Large intestine (tissue), 3 donors: Measurements from ENCODE around the gene CFD. TPM values are rescaled to one million over a fixed set of nuclear protein-coding genes. Genes with fewer than 3 reads are reported as not detected.
A peak's percentile ranks its signal among the peaks of the same experiment; 100 is the strongest.
"Not testable (repeated sequence)": the region's sequence is repeated elsewhere in the genome, so short reads cannot be mapped to it uniquely, and the experiment has no call there.

ENCODE experiments used
- DNase-seq, 2 donors: peaks; one replicate each; pipeline versions ENCODE4 v3.0.0 to v3.0.0-alpha.2; 2013
- H3K27ac ChIP-seq: one replicate; pipeline ENCODE4 v1.5.1; 2013; ENCODE audit warnings: low read length
- H3K27me3 ChIP-seq: 2 replicates; pipeline ENCODE4 v1.6.1; 2013; ENCODE audit warnings: low read length; ENCODE audit not compliant: control insufficient read depth, insufficient read depth
- H3K36me3 ChIP-seq: 2 replicates; pipeline ENCODE4 v1.6.1; 2013; ENCODE audit warnings: low read length; ENCODE audit not compliant: control insufficient read depth, insufficient read depth
- H3K4me1 ChIP-seq: one replicate; pipeline ENCODE4 v1.6.1; 2013; ENCODE audit warnings: low read length; ENCODE audit not compliant: control insufficient read depth, insufficient read depth
- H3K4me3 ChIP-seq: one replicate; pipeline ENCODE4 v1.5.1; 2013; ENCODE audit warnings: low read length
- H3K9me3 ChIP-seq: one replicate; pipeline ENCODE4 v1.6.1; 2013; ENCODE audit warnings: mild to moderate bottlenecking, low read depth, low read length, moderate library complexity; ENCODE audit not compliant: control insufficient read depth
- WGBS: methylation state at CpG from one replicate; pipeline ENCODE4 v1.1.5; 2013; ENCODE audit warnings: low lambda C conversion rate; ENCODE audit not compliant: insufficient coverage; 5-methylcytosine and 5-hydroxymethylcytosine counted together
- polyA plus RNA-seq: library from polyadenylated mRNA; unstranded; fragments of 120-200 nt; gene quantifications from one replicate; pipeline ENCODE4 v1.2.1, GENCODE V29; 2013

Gene CFD
- polyA plus RNA-seq, 1 donor, result 6.1 TPM

GRCh38 chr19:891421-892200, 32.1 kb downstream of the CFD start:
- peaks cover 11% of the 10 kb centered on the region for H3K4me1 ChIP-seq
- not testable (repeated sequence) for H3K27me3 ChIP-seq, H3K9me3 ChIP-seq
- H3K4me3 ChIP-seq, result peak overlapping the region; percentile 88
- WGBS, result no CpG with 5 or more reads among the region's 50 CpGs
- DNase-seq, result peak in 1 of 2 donors; percentile 45
- H3K27ac ChIP-seq, result peak overlapping the region; percentile 77
- H3K36me3 ChIP-seq, result peaks cover 28% of the 10 kb centered on the region

GRCh38 chr19:892243-892893, 32.9 kb downstream of the CFD start:
- Histone ChIP-seq H3K36me3 (peaks cover 34% of the 10 kb centered on the region), H3K9me3 (no peaks in the 10 kb centered on the region), H3K27ac (peak overlapping the region; percentile 77), H3K4me3 (peak overlapping the region; percentile 88), H3K27me3 (no peaks in the 10 kb centered on the region), H3K4me1 (peaks cover 11% of the 10 kb centered on the region)
- DNase-seq, result no peak
- no CpG with 5 or more reads among the region's 27 CpGs for WGBS

GRCh38 chr19:892894-893689, 33.6 kb downstream of the CFD start, which contains the start of the genes MED16 and RNU6-9:
TSS of gene MED16 (minus strand) at chr19:893187. CDS start at chr19:891131, 2,056 bp downstream.
TSS of gene RNU6-9 (plus strand) at chr19:893484.
- no CpG with 5 or more reads among the region's 69 CpGs for WGBS
- Histone ChIP-seq H3K27ac (peak within 1 kb of the TSS; percentile 77), H3K27me3 (no peaks in the 10 kb centered on the region), H3K4me3 (peak within 1 kb of the TSS; percentile 88), H3K9me3 (no peaks in the 10 kb centered on the region), H3K36me3 (peaks cover 31% of the 10 kb centered on the region), H3K4me1 (peaks cover 11% of the 10 kb centered on the region)
- DNase-seq, result peak; percentile 94 to 95

- H3K36me3 ChIP-seq, result peaks cover 27% of the 10 kb centered on the region
- no peak overlapping the region for H3K27ac ChIP-seq
- H3K9me3 ChIP-seq, result peaks cover 4% of the 10 kb centered on the region
- H3K27me3 ChIP-seq, result no peaks in the 10 kb centered on the region
- DNase-seq, result no peak
- no CpG with 5 or more reads among the region's 10 CpGs for WGBS
- no peak overlapping the region for H3K4me3 ChIP-seq
- peaks cover 5% of the 10 kb centered on the region for H3K4me1 ChIP-seq
These were observed 37.0 kb downstream of the CFD start for GRCh38 chr19:896434-896833.

GRCh38 chr19:896999-897398, 37.5 kb downstream of the CFD start:
- peaks cover 32% of the 10 kb centered on the region for H3K36me3 ChIP-seq
- H3K4me1 ChIP-seq, result peaks cover 2% of the 10 kb centered on the region
- peaks cover 4% of the 10 kb centered on the region for H3K9me3 ChIP-seq
- no peak overlapping the region for H3K27ac ChIP-seq
- no peak for DNase-seq
- H3K4me3 ChIP-seq, result no peak overlapping the region
- H3K27me3 ChIP-seq, result no peaks in the 10 kb centered on the region
- whole genome bisulfite sequencing, result 100% methylated on average over 3 of the region's 11 CpGs

- no CpG with 5 or more reads among the region's 26 CpGs for WGBS
- DNase-seq, result no peak
- H3K4me3 ChIP-seq, result no peak overlapping the region
- no peak overlapping the region for H3K27ac ChIP-seq
- peaks cover 4% of the 10 kb centered on the region for H3K9me3 ChIP-seq
- H3K36me3 ChIP-seq, result peaks cover 34% of the 10 kb centered on the region
- H3K27me3 ChIP-seq, result no peaks in the 10 kb centered on the region
- no peaks in the 10 kb centered on the region for H3K4me1 ChIP-seq
These were observed 38.1 kb downstream of the CFD start for GRCh38 chr19:897442-898039.

GRCh38 chr19:898663-899062, 39.2 kb downstream of the CFD start:
- peaks cover 34% of the 10 kb centered on the region for H3K36me3 ChIP-seq
- H3K27ac ChIP-seq, result no peak overlapping the region
- no peak for DNase-seq
- no peaks in the 10 kb centered on the region for H3K27me3 ChIP-seq
- no peaks in the 10 kb centered on the region for H3K4me1 ChIP-seq
- peaks cover 4% of the 10 kb centered on the region for H3K9me3 ChIP-seq
- WGBS, result no CpG with 5 or more reads among the region's 20 CpGs
- no peak overlapping the region for H3K4me3 ChIP-seq

GRCh38 chr19:899336-900042, 40.0 kb downstream of the CFD start:
- DNase-seq, result no peak
- Histone ChIP-seq H3K9me3 (peaks cover 4% of the 10 kb centered on the region), H3K4me3 (no peak overlapping the region), H3K36me3 (peaks cover 34% of the 10 kb centered on the region), H3K27me3 (no peaks in the 10 kb centered on the region), H3K27ac (no peak overlapping the region), H3K4me1 (no peaks in the 10 kb centered on the region)
- no CpG with 5 or more reads among the region's 32 CpGs for WGBS

GRCh38 chr19:900043-900301, 40.5 kb downstream of the CFD start:
- no CpG with 5 or more reads among the region's 15 CpGs for WGBS
- H3K36me3 ChIP-seq, result peaks cover 34% of the 10 kb centered on the region

More at GRCh38 chr19:900043-900301, 40.5 kb downstream of the CFD start:
- DNase-seq, result no peak
- Histone ChIP-seq H3K9me3 (peaks cover 4% of the 10 kb centered on the region), H3K4me3 (no peak overlapping the region), H3K4me1 (no peaks in the 10 kb centered on the region), H3K27ac (no peak overlapping the region), H3K27me3 (no peaks in the 10 kb centered on the region)
